Dermis blood vessel endothelial cell (primary cell): ENCODE measurements around the gene PTPRN2. TPM values are rescaled to one million over a fixed set of nuclear protein-coding genes. Genes with fewer than 3 reads are reported as not detected.

Source experiments
- DNase-seq: peaks from one replicate; pipeline ENCODE4 v3.0.0; 2010
- total RNA-seq: library from RNA; depleted of rRNA; stranded (reverse); fragments of >200 nt; gene quantifications from 2 replicates; pipeline ENCODE4 v1.2.3, GENCODE V29; 2014

PTPRN2 gene
- total RNA-seq, 1 donor from 2014 or later: 2.2 TPM

- no peak for DNase-seq
Observed at GRCh38 chr7:157561816-157562410, 1025.7 kb downstream of the PTPRN2 start.

DNA sequence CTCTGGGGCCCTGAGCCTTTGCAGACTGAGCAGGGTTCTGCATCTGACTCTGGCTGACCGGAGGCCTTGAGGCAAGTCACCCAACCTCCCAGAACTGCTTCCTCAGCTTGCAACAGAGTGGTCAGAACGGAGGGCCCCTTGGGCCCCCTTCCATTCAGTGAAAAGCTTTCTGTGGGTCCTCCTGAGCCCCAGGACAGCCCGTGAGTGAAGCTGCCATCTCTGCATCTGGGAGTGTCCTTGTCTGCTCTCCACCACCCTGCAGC is 1026.2 kb downstream of the PTPRN2 start:
- DNase-seq: no peak

DNA sequence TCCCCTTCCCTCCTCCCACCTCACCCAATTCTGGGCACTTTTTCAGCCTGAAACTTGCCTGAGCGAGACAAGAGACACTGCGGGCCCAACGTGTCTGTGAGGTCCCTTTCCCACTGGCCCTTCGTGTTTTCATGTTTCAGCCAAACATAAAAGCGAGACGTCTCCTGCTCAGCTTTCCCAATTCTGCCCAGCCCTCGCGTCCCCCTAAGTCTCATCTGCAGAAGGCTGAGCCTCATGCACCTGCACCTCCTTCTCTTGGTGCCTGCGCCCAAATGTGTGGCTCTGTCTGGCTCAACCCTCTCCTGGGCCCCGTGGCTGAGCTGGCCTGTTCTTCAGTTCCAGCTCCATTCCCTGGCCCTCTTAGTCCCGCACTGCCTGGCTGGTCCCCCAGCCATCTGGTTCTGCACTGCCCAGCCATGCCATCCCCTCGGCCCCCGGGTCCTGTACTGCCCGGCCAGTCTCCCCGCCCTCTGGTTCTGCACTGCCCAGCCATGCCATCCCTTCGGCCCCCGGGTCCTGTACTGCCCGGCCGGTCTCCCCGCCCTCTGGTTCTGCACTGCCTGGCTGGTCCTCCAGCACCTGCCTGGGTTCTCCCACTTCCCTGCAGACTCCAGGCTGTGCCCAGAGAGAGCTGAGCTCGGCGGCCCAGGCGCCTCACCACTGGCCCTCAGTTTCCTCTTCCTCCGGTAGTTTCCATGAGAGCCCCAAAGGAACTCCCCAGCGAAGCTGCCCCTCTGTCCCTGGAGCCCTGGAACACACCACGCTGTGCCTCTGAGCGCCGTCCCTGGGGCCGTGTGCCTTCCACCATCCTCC is 1026.7 kb downstream of the PTPRN2 start:
- no peak for DNase-seq

- DNase-seq: no peak
Observed at GRCh38 chr7:157560258-157560654, 1027.4 kb downstream of the PTPRN2 start.

- DNase-seq: no peak
Observed at GRCh38 chr7:157559596-157560257, 1027.9 kb downstream of the PTPRN2 start.

- DNase-seq: no peak
Observed at GRCh38 chr7:157558875-157559595, 1028.6 kb downstream of the PTPRN2 start.

GRCh38 chr7:157558516-157558874 is 1029.1 kb downstream of the PTPRN2 start:
- DNase-seq: no peak

DNA sequence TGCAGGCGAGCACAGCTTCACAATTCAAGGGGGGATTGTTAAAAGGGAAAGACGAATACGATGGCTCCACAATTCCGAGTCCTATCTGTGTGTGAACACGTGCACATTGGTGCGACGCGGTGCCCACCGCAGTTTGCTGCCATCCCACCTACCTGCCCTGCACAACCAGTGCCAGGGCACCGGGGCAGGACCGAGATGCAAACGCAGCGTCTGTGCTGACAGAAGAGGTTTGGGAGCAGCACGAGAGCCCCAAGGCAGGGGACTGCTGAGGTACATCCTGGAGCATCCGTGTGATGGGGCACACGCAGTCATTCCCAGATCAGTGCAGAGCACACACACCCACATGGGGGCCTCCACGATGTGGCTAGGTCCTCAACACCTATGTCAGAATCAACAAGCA is 1029.6 kb downstream of the PTPRN2 start:
- no peak for DNase-seq

GRCh38 chr7:157557263-157557662 is 1030.4 kb downstream of the PTPRN2 start:
- no peak for DNase-seq

DNA sequence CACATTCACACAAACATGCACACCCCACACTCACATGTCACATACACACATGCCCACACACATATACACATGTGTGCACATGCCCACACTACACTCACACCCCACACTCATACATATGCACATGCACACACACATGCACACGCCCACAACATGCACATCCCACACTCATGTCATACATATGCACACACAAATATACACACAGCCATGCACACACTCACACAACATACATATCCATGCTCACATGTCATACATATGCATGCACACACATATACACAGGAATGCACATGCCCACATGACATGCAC is 1031.0 kb downstream of the PTPRN2 start:
- DNase-seq: no peak

GRCh38 chr7:157555944-157556641 is 1031.5 kb downstream of the PTPRN2 start:
- no peak for DNase-seq

DNA sequence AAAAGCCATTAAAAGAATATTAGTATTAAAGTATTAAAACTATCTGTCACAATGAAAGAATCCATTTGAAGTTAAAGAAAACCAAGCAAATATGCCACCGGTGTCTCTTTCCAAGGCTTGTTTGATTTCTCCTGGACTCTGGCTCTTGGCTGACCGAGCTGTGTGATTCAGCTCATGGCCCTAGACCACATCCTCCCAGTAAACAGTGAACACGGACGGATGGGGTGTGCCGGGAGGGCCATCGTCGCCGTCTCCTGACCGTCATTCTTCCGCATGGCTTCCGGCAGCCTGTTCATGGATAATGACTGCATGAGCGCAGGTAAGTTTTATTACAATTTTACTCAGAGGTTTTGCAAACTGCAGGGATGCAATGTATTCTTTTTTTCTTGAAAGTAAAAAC is 1032.3 kb downstream of the PTPRN2 start:
- DNase-seq: no peak

DNA sequence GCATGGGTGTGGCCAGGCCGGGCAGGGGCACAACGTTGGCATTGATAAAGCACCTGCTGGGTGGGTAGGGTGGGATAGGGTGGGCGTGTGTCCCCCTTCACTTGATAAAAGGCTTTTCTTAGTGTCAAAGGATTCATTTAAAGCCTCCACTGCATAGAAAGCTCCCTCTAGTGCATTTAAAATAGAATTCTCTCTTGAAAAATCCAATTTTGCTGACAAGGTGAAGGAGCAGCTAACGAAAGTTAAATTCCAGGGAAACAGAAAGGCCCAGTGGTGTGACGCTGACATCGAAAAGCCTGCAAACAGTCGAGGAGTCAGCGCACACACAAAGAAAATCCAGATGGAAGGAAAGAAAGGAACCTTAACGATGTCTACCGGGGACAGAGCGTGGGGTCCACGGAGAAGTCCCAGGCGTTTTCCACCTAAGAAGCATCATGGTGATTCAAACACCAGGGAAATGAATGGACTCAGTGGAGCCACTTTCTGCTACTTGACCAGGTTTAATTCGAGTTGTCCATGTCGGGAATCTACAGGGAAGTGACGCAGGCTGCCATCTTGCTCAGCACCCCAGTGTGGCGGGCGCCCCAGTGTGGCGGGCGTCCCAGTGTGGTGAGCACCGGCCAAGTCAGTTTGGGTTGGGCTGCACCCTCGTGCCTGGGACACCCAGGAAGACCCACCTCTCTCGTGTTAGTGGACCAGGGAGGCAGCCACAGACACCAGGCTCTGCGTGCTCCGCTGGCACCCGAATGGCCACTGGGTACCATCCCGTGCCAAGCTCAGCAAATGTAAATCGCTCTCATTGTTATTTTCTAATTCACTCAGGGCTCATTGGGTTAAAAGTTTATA is 1033.0 kb downstream of the PTPRN2 start:
- no peak for DNase-seq

DNA sequence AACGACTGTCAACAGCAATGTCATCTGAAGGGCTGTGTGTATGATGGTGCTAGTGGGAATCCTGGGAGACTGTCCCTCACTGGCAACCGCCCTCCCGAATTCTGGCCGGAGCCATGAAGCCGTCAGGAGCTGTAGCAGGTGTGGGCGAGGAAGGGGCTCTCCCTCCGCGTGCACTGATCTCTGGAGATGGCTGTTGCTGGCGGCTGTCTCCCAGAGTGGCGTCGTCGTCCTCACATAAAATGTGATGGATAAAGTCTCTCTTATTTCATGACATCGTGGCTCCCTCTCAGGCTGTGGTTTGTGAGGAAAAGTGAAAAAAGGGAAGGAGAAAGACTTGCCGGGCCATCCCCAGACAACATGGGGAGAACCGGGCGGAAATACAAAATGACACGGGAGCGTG is 1034.4 kb downstream of the PTPRN2 start:
- no peak for DNase-seq

DNA sequence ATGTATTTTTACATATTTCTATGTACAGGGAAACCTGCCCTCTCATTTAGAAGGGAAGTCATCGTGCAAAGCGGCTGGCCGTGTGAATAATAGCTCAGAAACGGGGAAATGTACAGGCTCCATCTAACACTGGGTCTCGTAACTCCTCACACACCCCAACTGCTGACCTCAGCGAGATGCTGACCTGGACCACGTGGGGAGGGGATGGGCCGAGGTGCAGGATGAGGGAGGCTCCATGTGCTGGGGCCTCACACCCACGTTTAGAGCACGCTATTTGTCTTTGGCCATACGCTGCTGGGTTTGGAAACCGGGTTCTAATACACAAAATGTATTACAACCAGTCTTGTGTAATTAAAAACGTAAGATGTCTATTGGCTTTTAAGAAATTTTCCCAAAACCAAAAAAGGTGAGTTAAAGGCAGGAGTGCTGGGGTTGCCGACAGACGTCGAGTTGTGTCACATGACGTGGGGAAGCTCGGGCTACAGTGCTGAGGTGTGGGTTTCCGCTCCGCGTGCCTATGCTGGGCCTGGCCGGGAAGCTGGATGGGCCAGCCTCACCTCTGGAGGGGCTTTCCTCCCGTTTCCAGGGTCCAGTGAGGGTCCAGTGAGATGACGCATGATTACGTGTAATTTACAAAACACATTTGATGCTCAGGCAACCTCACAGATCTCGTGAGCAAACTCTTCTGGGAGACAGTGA is 1035.2 kb downstream of the PTPRN2 start:
- no peak for DNase-seq

DNA sequence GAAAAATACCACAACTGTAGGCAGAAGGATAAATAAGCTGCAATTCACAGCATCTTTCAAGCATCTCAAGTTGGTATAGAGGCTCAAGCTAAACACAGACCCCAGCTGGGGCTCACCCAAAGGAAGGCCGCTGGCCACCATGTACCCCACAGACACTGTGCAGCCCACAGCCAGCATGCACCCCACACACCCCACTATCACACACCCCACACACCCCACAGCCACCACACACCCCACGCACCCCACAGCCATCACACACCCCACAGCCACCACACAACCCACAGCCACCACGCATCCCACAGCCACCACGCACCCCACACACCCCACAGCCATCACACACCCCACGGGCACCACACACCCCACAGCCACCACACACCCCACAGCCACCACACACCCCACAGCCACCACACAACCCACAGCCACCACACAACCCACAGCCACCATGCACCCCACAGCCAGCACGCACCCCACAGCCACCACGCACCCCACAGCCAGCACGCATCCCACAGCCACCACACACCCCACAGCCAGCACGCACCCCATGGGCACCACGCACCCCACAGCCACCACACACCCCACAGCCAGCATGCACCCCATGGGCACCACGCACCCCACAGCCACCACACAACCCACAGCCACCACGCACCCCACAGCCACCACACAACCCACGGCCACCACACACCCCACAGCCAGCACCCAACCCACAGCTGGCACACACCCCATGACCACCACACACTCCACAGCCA is 1036.1 kb downstream of the PTPRN2 start:
- DNase-seq: no peak

- DNase-seq: no peak
Observed at GRCh38 chr7:157550300-157551275, 1037.0 kb downstream of the PTPRN2 start.

- no peak for DNase-seq
Observed at GRCh38 chr7:157549612-157550299, 1037.9 kb downstream of the PTPRN2 start.
